ENCODE data around the gene TIMM8A. TPM values are rescaled to one million over a fixed set of nuclear protein-coding genes. Genes with fewer than 3 reads are reported as not detected.

TIMM8A gene
- polyA plus RNA-seq = 21.5 TPM
- long read RNA-seq, donor 1, transcript TIMM8A-205 (2 exons, 1,194 nt) = major isoform, 11 of 12 reads
- long read RNA-seq, donor 1, partial matches to known transcripts = 0 of 12 reads
- long read RNA-seq, donor 1, other reads (novel, unspliced or antisense) = 0 of 12 reads
- long read RNA-seq, donor 2, transcript TIMM8A-205 (2 exons, 1,194 nt) = major isoform, 20 of 21 reads
- long read RNA-seq, donor 2, partial matches to known transcripts = 0 of 21 reads
- long read RNA-seq, donor 2, other reads (novel, unspliced or antisense) = 0 of 21 reads
- long read RNA-seq, donor 3, transcript TIMM8A-205 (2 exons, 1,194 nt) = major isoform, 16 of 18 reads
- long read RNA-seq, donor 3, partial matches to known transcripts = 0 of 18 reads
- long read RNA-seq, donor 3, other reads (novel, unspliced or antisense) = 0 of 18 reads
- long read RNA-seq, donor 4, partial matches to known transcripts = 0 of 3 reads
- long read RNA-seq, donor 4, other reads (novel, unspliced or antisense) = 0 of 3 reads
- long read RNA-seq, donor 5, partial matches to known transcripts = 0 of 4 reads
- long read RNA-seq, donor 5, other reads (novel, unspliced or antisense) = 0 of 4 reads
- long read RNA-seq, donor 6, partial matches to known transcripts = 0 of 3 reads
- long read RNA-seq, donor 6, other reads (novel, unspliced or antisense) = 0 of 3 reads
- long read RNA-seq, donor 7, transcript TIMM8A-205 (2 exons, 1,194 nt) = major isoform, 5 of 5 reads
- long read RNA-seq, donor 7, partial matches to known transcripts = 0 of 5 reads
- long read RNA-seq, donor 7, other reads (novel, unspliced or antisense) = 0 of 5 reads
- long read RNA-seq, donor 8, transcript TIMM8A-205 (2 exons, 1,194 nt) = major isoform, 16 of 17 reads
- long read RNA-seq, donor 8, partial matches to known transcripts = 0 of 17 reads
- long read RNA-seq, donor 8, other reads (novel, unspliced or antisense) = 0 of 17 reads
- long read RNA-seq, donor 9, transcript TIMM8A-205 (2 exons, 1,194 nt) = major isoform, 15 of 15 reads
- long read RNA-seq, donor 9, partial matches to known transcripts = 0 of 15 reads
- long read RNA-seq, donor 9, other reads (novel, unspliced or antisense) = 0 of 15 reads
- long read RNA-seq, donor 10, transcript TIMM8A-205 (2 exons, 1,194 nt) = major isoform, 5 of 5 reads
- long read RNA-seq, donor 10, partial matches to known transcripts = 0 of 5 reads
- long read RNA-seq, donor 10, other reads (novel, unspliced or antisense) = 0 of 5 reads
- long read RNA-seq, donor 11, transcript TIMM8A-205 (2 exons, 1,194 nt) = major isoform, 12 of 13 reads
- long read RNA-seq, donor 11, partial matches to known transcripts = 0 of 13 reads
- long read RNA-seq, donor 11, other reads (novel, unspliced or antisense) = 0 of 13 reads

GRCh38 chrX:101348452-101349192 lies at the start of gene TIMM8A:
TSS of gene TIMM8A (minus strand) at chrX:101348742. CDS start at chrX:101348664, 78 bp downstream.
- peaks cover 2% of the 10 kb centered on the region for H3K36me3 ChIP-seq (ENCODE audit: control insufficient read depth, insufficient read depth, low read length)
- peak within 1 kb of the TSS; percentile 78 for H3K27ac ChIP-seq (ENCODE audit: low read length)
- peak; percentile 73 to 84 for DNase-seq
- H3K4me3 ChIP-seq (ENCODE audit: low read length) = peak within 1 kb of the TSS; percentile 80
- no CpG with 5 or more reads among the region's 55 CpGs for WGBS (ENCODE audit: insufficient coverage, low lambda C conversion rate)
- no peaks in the 10 kb centered on the region for H3K27me3 ChIP-seq (ENCODE audit: control insufficient read depth, insufficient read depth, low read length)
- H3K4me1 ChIP-seq (ENCODE audit: control insufficient read depth, insufficient read depth, low read length) = no peaks in the 10 kb centered on the region
- no peaks in the 10 kb centered on the region for H3K9me3 ChIP-seq (ENCODE audit: control insufficient read depth, low read depth, low read length)

- peak in 1 of 2 donors; percentile 46 for DNase-seq
- peaks cover 32% of the 10 kb centered on the region for H3K36me3 ChIP-seq (ENCODE audit: control insufficient read depth, insufficient read depth, low read length)
- H3K4me1 ChIP-seq (ENCODE audit: control insufficient read depth, insufficient read depth, low read length) = no peaks in the 10 kb centered on the region
- no peak overlapping the region for H3K4me3 ChIP-seq (ENCODE audit: low read length)
- H3K27me3 ChIP-seq (ENCODE audit: control insufficient read depth, insufficient read depth, low read length) = no peaks in the 10 kb centered on the region
- WGBS (ENCODE audit: insufficient coverage, low lambda C conversion rate) = no CpG with 5 or more reads among the region's 4 CpGs
- H3K9me3 ChIP-seq (ENCODE audit: control insufficient read depth, low read depth, low read length) = no peaks in the 10 kb centered on the region
- H3K27ac ChIP-seq (ENCODE audit: low read length) = no peak overlapping the region
Measured at GRCh38 chrX:101397779-101398178, 49.2 kb upstream of the TIMM8A start.

- H3K9me3 ChIP-seq (ENCODE audit: control insufficient read depth, low read depth, low read length) = no peaks in the 10 kb centered on the region
- peak in 1 of 2 donors; percentile 31 for DNase-seq
- no CpG with 5 or more reads among the region's 1 CpG for WGBS (ENCODE audit: insufficient coverage, low lambda C conversion rate)
- no peaks in the 10 kb centered on the region for H3K27me3 ChIP-seq (ENCODE audit: control insufficient read depth, insufficient read depth, low read length)
- no peaks in the 10 kb centered on the region for H3K4me1 ChIP-seq (ENCODE audit: control insufficient read depth, insufficient read depth, low read length)
- H3K4me3 ChIP-seq (ENCODE audit: low read length) = no peak overlapping the region
- peaks cover 20% of the 10 kb centered on the region for H3K36me3 ChIP-seq (ENCODE audit: control insufficient read depth, insufficient read depth, low read length)
- H3K27ac ChIP-seq (ENCODE audit: low read length) = no peak overlapping the region
Measured at GRCh38 chrX:101395789-101396188, 47.2 kb upstream of the TIMM8A start.

- Histone ChIP-seq H3K9me3 (ENCODE audit: control insufficient read depth, low read depth, low read length) (no peaks in the 10 kb centered on the region), H3K36me3 (ENCODE audit: control insufficient read depth, insufficient read depth, low read length) (peaks cover 9% of the 10 kb centered on the region), H3K4me3 (ENCODE audit: low read length) (no peak overlapping the region), H3K27me3 (ENCODE audit: control insufficient read depth, insufficient read depth, low read length) (no peaks in the 10 kb centered on the region), H3K4me1 (ENCODE audit: control insufficient read depth, insufficient read depth, low read length) (no peaks in the 10 kb centered on the region), H3K27ac (ENCODE audit: low read length) (no peak overlapping the region)
- DNase-seq = no peak
Measured at GRCh38 chrX:101394372-101394771, 45.8 kb upstream of the TIMM8A start.

- Histone ChIP-seq H3K4me3 (ENCODE audit: low read length) (no peak overlapping the region), H3K36me3 (ENCODE audit: control insufficient read depth, insufficient read depth, low read length) (peaks cover 9% of the 10 kb centered on the region), H3K9me3 (ENCODE audit: control insufficient read depth, low read depth, low read length) (no peaks in the 10 kb centered on the region), H3K27me3 (ENCODE audit: control insufficient read depth, insufficient read depth, low read length) (no peaks in the 10 kb centered on the region), H3K4me1 (ENCODE audit: control insufficient read depth, insufficient read depth, low read length) (no peaks in the 10 kb centered on the region), H3K27ac (ENCODE audit: low read length) (no peak overlapping the region)
- no CpG with 5 or more reads among the region's 11 CpGs for WGBS (ENCODE audit: insufficient coverage, low lambda C conversion rate)
- DNase-seq = no peak
Measured at GRCh38 chrX:101393530-101394305, 45.2 kb upstream of the TIMM8A start.

GRCh38 chrX:101391831-101392230 lies 43.3 kb upstream of the TIMM8A start:
- peak overlapping the region; percentile 71 for H3K4me3 ChIP-seq (ENCODE audit: low read length)
- peak overlapping the region; percentile 81 for H3K27ac ChIP-seq (ENCODE audit: low read length)
- H3K9me3 ChIP-seq (ENCODE audit: control insufficient read depth, low read depth, low read length) = no peaks in the 10 kb centered on the region
- DNase-seq = peak in 1 of 2 donors; percentile 4
- H3K4me1 ChIP-seq (ENCODE audit: control insufficient read depth, insufficient read depth, low read length) = no peaks in the 10 kb centered on the region
- H3K27me3 ChIP-seq (ENCODE audit: control insufficient read depth, insufficient read depth, low read length) = no peaks in the 10 kb centered on the region
- WGBS (ENCODE audit: insufficient coverage, low lambda C conversion rate) = no CpG with 5 or more reads among the region's 6 CpGs
- H3K36me3 ChIP-seq (ENCODE audit: control insufficient read depth, insufficient read depth, low read length) = peaks cover 5% of the 10 kb centered on the region

- DNase-seq = peak; percentile 89 to 90
- peak within 1 kb of the TSS; percentile 81 for H3K27ac ChIP-seq (ENCODE audit: low read length)
- peaks cover 3% of the 10 kb centered on the region for H3K36me3 ChIP-seq (ENCODE audit: control insufficient read depth, insufficient read depth, low read length)
- no CpG with 5 or more reads among the region's 47 CpGs for WGBS (ENCODE audit: insufficient coverage, low lambda C conversion rate)
- H3K4me1 ChIP-seq (ENCODE audit: control insufficient read depth, insufficient read depth, low read length) = no peaks in the 10 kb centered on the region
- no peaks in the 10 kb centered on the region for H3K27me3 ChIP-seq (ENCODE audit: control insufficient read depth, insufficient read depth, low read length)
- H3K9me3 ChIP-seq (ENCODE audit: control insufficient read depth, low read depth, low read length) = no peaks in the 10 kb centered on the region
- peak within 1 kb of the TSS; percentile 71 for H3K4me3 ChIP-seq (ENCODE audit: low read length)
Measured at GRCh38 chrX:101390664-101391525, 42.4 kb upstream of the TIMM8A start, which contains the start of gene RPL36A. TSS of gene RPL36A (plus strand) at chrX:101391011. CDS start at chrX:101391044, 33 bp downstream.

- Histone ChIP-seq H3K4me3 (ENCODE audit: low read length) (no peak overlapping the region), H3K9me3 (ENCODE audit: control insufficient read depth, low read depth, low read length) (no peaks in the 10 kb centered on the region), H3K27me3 (ENCODE audit: control insufficient read depth, insufficient read depth, low read length) (no peaks in the 10 kb centered on the region), H3K36me3 (ENCODE audit: control insufficient read depth, insufficient read depth, low read length) (no peaks in the 10 kb centered on the region), H3K4me1 (ENCODE audit: control insufficient read depth, insufficient read depth, low read length) (no peaks in the 10 kb centered on the region), H3K27ac (ENCODE audit: low read length) (no peak overlapping the region)
- DNase-seq = no peak
- WGBS (ENCODE audit: insufficient coverage, low lambda C conversion rate) = no CpG with 5 or more reads among the region's 3 CpGs
Measured at GRCh38 chrX:101388604-101389003, 40.1 kb upstream of the TIMM8A start.
